HG03175 (cell line): Measurements from ENCODE around the gene MYADML2.
"Not testable (repeated sequence)": the region's sequence is repeated elsewhere in the genome, so short reads cannot be mapped to it uniquely, and the experiment has no call there.

Source experiments
- ATAC-seq: cut with Tn5 transposase; IDR thresholded peaks from one replicate; pipeline ENCODE4 v1.9.1; 2021; ENCODE audit warnings: mild to moderate bottlenecking, moderate library complexity; ENCODE audit not compliant: unreplicated experiment

Gene MYADML2

DNA sequence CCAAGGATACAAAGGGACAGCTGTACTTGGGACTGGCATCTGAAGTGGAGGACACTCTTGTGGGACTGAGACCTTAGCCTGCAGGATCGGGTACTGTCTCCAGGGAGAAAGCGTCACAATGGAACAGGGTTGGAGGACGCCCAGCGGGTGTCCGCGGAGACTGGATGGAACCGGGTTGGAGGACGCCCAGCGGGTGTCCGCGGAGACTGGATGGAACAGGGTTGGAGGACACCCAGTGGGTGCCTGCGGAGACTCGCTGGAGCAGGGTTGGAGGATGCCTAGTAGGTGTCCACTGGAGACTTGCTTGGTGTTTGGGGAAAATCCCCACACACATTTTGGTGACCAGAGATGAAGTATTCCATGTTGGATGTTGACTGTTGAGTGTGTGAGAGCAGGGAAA, at the start of gene MYADML2:
Gene MYADML2, minus strand, starts transcription at position 45 of the 400 bp plus-strand sequence. CDS start 5,492 bp downstream, outside the sequence.
- ATAC-seq, result no peak

DNA sequence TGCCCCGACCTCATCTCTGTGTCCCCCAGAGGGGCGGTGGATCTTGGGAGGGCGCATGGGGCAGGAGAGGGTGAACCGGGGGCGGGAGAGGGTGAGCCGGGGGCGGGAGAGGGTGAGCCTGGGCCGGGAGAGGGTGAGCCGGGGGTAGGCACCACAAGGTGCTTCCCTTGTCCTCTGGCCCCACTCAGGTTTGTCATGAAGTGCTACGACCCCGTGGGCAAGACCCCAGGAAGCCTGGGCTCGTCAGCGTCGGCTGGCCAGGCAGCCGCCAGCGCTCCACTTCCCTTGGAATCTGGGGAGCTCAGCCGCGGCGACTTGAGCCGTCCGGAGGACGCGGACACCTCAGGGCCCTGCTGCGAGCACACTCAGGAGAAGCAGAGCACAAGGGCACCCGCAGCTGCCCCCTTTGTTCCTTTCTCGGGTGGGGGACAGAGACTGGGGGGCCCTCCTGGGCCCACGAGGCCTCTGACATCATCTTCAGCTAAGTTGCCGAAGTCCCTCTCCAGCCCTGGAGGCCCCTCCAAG, 49.3 kb upstream of the MYADML2 start:
- ATAC-seq, result no peak

DNA sequence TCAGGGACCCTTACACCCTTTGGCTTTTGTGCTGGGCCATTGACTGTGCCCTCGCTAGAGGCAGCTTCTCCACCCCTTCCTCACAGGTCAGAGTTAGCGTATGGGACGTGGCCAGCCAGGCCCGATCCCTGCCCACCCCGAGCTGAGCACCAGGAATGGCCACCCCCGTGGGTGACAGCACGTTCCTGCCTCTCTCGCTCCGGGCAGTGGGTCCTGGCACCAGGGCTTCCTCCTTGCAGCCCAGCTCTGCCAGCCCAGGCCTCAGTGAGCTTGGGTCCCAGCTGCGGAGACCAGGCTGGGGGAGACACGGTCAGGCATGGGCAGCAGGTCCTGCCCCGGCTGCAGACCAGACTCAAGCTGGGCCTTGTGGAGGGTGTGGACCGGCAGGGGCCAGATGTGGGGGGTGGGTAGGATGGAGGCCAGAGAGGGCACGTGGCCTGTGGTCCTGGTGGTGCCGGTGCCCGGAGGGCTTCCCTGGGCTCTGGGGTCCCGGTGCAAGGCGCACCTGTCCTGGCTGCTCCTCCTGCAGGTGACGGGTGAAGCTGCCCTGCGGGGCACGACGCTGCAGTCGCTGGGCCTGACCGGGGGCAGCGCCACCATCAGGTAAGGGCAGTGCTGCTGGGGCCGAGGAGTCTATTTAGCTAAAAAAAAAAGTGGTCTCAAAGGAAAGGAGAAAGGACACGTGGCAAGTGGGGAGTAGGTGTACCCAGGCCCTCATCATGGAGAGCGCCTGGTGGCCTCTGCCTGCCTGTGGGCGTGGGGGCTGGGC, 48.6 kb upstream of the MYADML2 start:
- ATAC-seq, result no peak

DNA sequence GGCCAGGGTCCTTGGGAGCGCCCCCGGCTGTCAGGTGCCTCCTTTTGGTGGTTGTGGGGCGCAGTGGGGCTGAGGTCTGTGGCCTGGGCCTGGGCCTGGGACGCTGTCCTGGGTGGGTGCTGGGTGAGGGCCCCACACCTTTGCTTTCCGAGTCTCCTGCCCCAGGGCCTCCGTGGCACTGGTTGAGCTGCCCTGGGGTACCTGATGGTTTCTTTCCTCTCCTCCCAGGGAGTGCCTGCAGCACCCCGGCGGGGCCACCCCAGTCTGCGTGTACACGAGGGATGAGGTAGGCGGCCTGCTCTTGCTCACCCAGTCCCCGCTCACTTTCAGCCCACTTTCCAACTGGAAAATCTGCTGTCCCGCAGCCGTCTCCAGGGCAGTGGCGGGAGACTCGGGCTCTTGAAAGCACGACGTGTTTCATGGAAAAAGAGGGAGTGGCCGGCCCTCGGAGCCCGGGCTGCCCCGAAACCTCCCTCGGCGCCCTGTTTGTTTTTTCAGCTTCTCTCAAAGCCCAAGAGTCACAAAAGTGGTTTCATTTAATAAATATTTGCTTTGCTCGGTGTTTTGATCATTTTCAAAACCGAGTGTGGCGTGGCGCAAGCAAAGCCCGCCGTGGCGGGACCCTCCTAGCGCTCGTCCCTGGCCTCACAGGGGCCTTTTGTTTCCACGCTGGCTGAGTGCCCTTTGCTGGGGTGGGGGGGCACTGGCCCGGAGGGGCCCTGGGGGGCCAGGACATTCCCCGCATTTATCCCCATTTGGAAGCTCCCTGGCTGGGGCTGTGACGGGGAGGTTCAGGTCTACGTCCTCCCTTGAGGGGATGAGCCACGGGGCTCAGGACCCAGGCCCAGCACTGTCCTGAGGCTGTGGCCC, 47.8 kb upstream of the MYADML2 start:
- ATAC-seq, result no peak

DNA sequence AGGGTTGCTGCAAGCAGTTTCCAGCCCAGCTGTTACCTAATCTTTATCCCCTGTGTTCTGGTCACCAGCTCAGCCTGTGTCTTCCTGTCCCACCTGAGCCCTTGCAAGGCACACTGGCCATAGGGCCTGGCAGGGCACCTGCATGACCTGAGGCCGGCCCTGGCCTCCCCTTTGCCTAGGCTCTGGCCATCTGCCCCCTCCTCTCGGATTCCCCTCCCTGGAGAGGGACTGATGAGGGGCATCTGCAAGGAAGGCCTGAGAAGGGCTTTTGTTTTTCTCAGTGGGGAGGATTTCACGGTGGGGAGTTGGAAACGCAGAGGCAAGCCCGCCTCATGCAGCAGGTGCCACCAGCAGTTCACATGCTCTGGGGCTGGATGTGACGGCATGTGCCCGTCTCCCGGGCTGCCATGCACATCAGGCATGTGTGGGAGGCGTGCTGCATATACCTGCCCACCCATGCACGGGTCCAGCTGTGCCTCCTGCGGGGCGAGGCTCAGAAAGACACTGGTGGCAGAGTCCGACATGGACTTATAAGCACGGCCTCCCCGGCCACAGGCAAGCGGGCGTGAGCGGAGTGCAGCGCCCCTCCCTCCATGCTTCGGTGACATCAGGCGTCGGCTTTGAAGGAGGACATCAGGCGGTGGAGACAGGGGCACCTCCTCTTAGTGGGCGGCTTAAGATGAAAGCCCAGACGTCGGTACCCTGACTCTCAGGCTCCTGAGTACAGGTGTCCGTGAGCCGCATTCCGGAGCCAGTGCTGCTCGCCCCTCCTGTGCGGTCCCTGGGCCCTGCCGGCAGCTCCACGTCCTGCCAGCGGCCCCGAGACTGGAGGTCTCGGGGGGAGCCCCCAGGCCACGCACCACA, 46.9 kb upstream of the MYADML2 start:
- ATAC-seq, result no peak

GRCh38 chr17:81992306-81993102, 45.5 kb upstream of the MYADML2 start:
- no peak for ATAC-seq

DNA sequence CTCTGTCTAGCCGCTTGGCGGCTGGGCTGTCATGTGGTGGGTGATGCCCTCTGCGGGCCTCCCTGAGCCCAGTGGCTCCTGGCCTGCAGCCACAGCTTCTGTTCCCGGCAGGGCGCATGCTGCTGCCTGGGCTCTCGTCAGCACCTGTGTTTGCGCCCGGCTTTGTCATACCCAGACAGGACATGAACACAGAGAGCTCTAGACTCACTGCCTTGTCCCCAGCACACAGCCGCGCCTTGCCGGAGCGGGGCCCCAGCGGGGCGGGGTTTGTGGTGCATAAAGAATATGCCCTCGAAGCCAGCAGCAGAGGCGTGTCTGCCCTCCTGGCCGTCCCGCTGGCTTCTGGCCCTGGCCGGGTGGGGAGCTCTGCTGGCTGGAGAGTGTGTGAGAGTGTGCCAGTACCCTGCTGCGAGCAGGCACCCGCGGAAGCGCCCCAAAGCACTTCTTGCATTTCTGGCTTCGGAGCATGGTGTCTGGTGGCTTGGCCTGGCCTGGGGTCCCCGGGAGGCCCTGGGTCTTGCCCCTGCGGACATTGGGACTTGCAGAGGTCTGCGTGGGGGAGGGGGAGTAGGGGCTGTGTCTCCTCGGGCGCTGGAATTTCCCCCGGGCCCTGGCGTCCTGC, 44.8 kb upstream of the MYADML2 start:
- no peak for ATAC-seq

DNA sequence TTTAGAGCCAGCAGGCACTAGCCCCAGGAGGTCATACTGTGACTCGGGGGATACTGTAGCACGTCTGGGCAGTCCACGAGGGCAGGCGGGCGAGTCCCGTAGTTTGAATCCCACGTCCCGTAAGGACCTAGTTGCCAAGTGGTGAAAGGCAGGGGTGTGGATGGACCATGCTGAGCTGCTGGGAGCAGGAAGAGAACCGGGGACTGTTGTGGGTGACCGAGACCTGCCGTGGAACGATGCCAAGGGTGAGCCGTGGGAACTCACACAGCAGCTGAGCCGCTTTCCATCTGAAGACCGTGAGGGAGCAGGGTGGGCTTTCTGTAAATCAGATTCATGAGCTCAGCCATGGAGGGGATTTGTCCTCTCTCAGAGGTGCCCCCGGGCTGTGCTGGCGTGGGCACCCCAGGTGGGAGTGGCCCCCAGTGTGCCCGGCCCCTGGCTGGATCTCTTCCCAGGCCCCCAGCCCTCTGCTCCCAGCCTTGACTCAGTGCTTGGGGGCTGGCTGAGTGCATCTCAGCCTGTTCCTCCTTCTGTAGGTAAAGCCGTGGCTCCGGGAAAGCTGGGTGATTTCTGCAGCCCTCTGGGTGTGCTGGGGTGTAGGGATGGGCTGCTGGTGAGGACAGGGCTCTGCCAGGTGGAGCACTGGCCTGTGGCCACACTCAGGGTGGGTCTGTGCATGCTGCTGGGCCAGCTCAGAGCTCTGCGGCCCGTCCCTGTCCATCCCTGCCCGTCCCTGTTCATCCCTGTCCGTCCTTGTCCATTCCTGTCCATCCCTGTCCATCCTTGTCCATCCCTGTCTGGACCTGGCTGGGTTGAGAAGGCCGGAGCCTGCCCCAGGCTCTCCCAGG, 44.0 kb upstream of the MYADML2 start:
- ATAC-seq, result no peak

GRCh38 chr17:81987161-81987770, 40.2 kb upstream of the MYADML2 start:
- no peak for ATAC-seq

DNA sequence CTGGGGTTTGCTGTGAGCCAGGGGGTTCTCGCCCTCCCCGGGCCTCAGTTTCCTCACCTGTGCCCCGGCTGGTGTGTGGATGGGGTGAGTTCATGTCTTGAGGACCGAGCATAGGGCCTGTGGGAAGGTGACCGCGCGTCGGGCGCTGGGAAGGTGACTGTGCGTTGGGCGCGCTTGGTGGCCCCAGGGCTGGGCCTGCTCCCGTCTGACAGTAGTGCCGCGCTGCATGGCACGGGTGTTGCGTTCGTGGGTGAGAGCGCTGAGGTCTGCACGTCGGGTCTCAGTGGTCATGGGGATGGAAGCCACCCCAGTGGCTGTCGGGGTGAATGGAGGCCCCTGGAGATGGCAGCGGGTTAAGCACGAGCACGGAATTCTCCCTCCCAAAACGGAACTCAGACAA, 39.6 kb upstream of the MYADML2 start:
- ATAC-seq, result no peak

DNA sequence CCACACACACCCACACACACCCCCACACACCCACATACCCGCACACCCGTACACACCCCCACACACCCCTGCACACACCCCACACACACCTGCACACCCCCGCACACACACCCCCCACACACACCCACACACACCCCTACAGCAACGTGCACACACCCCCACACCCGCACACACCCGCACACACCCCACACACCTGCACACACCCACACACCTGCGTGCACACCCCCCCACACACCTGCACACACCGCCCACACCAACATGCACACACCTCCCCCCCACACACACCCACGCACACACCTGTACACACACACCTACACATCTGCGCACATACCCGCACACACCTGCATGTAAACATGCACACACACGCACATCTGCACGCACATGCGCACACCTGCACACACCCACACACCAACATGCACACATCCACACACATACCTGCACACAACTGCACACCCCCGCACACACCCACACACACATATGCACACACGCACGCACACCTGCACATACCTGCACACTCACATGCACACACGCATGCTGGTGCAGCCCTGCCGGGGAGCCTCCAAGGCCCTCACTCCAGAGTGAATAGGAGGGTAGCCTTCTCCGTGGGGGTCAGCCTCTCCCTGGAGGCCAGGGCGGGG, 37.9 kb upstream of the MYADML2 start:
- ATAC-seq, result no peak

DNA sequence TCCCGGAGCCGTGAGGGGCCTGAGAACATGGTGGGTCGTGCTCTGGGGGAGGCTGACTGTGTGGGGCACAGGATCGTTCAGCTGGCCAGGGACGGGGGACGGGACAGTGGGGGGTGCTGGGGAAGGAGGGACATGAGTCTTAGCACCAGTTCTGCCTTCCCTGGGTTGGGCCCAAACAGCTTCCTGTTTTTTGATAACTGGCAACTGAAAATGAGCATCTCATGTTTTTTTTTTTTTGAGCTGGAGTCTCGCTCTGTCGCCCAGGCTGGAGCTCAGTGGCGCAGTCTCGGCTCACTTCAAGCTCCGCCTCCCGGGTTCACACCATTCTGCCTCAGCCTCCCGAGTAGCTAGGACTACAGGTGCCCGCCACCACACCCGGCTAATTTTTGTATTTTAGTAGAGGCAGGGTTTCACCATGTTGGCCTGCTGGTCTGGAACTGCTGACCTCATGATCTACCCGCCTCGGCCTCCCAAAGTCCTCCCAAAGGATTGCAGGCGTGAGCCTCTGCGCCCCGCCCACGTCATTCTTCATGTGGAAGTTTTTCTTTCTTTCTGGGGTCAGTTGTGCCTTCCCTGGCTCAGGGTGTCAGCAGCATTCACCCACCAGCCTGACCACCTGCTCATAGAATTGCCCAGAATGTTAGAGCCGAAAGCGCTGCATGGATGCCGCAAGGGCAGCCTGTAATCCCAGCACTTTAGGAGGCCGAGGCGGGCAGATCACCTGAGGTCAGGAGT, 36.8 kb upstream of the MYADML2 start:
- no peak for ATAC-seq

- ATAC-seq, result no peak
Observed at GRCh38 chr17:81983011-81983638, 36.1 kb upstream of the MYADML2 start.

DNA sequence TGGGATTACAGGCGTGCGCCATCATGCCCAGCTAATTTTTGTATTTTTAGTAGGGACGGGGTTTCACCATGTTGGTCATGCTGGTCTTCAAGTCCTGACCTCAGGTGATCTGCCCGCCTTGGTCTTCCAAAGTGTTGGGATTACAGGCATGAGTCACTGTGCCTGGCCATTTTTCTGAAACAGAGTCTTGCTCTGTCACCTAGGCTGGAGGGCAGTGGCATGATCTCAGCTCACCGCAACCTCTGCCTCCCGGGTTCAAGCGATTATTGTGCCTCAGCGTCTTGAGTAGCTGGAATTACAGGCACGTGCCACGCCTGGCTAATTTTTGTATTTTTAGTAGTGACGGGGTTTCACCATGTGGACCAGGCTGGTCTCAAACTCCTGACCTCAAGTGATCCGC, 34.5 kb upstream of the MYADML2 start:
- not testable (repeated sequence) for ATAC-seq

DNA sequence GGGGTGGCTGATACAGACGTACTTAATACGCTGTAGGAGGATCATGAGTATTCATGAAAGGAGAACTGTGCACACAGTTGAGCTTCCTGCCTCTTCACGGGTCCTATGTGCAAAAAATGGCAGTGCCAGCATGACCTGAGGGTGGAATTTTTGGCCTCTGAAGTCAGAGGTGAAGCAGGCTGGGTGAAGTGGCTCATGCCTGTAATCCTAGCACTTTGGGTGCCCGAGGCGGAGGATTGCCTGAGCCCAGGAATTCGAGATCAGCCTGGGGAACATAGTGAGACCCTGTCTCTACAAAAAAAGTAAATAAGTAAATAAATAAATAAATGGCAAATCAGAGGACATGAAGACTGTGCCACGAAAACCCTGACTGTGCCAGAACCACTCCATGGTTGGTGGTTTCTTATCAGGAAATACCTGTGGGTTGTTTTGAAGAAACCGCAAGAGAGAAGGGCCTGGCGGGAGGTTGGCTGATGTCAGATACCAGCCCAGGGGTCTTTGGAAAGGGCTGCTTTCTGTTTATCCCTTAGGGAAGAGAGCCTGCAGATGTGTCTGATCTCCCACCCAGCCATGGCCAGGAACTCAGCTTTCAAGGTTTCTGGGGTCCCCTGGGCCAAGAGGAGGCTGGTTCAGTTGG, 33.8 kb upstream of the MYADML2 start:
- no peak for ATAC-seq

- ATAC-seq, result no peak
Observed at GRCh38 chr17:81980122-81980521, 33.1 kb upstream of the MYADML2 start.
